Kidney (tissue), 14 donors: ENCODE results near the gene LRR1. TPM values are rescaled to one million over a fixed set of nuclear protein-coding genes. Genes with fewer than 3 reads are reported as not detected.

Experiments used
- DNase-seq, 5 donors: peaks; one replicate each; pipeline ENCODE4 v3.0.0-alpha.2; 2013 to 2020
- FAIRE-seq: peaks from 2 replicates; lab custom pipeline; 2012; peaks lifted over from hg19 to GRCh38; lab: Jason Lieb, UNC
- H3K27ac ChIP-seq, 2 donors: one replicate each; pipeline ENCODE4 v1.7.0; 2013; ENCODE audit warnings: low read depth in 2 of 2, low read length in 2 of 2, inconsistent platforms in 1 of 2
- H3K27me3 ChIP-seq: one replicate; pipeline ENCODE4 v1.7.1; 2013; ENCODE audit warnings: low read length, inconsistent platforms; ENCODE audit not compliant: control insufficient read depth, insufficient read depth
- H3K36me3 ChIP-seq, 3 donors: one replicate each; pipeline versions ENCODE4 v1.7.0 to v1.7.1; 2013; ENCODE audit warnings: low read length in 3 of 3, control low read depth in 1 of 3, inconsistent platforms in 1 of 3; ENCODE audit not compliant: insufficient read depth in 3 of 3, control insufficient read depth in 2 of 3
- H3K4me1 ChIP-seq, 3 donors: one replicate each; pipeline versions ENCODE4 v1.7.0 to v1.7.1; 2013; ENCODE audit warnings: low read length in 3 of 3, inconsistent platforms in 1 of 3, low read depth in 1 of 3; ENCODE audit not compliant: control insufficient read depth in 2 of 3, insufficient read depth in 2 of 3
- H3K4me3 ChIP-seq, 3 donors: one replicate each; pipeline versions ENCODE4 v1.7.0 to v1.8.1; 2013; ENCODE audit warnings: low read length in 3 of 3, control low read depth in 1 of 3, inconsistent platforms in 1 of 3
- H3K9ac ChIP-seq, 3 donors: one replicate each; pipeline versions ENCODE4 v1.7.0 to v1.7.1; 2013; ENCODE audit warnings: low read length in 3 of 3, control low read depth in 1 of 3, inconsistent platforms in 1 of 3
- H3K9me3 ChIP-seq, 3 donors: one replicate each; pipeline versions ENCODE4 v1.7.0 to v1.7.1; 2013; ENCODE audit warnings: low read length in 3 of 3, control low read depth in 1 of 3, inconsistent platforms in 1 of 3; ENCODE audit not compliant: control insufficient read depth in 2 of 3, insufficient read depth in 1 of 3
- CTCF ChIP-seq: IDR thresholded peaks from 3 replicates; pipeline ENCODE4 v1.5.1; 2012; ENCODE audit warnings: mild to moderate bottlenecking, moderate library complexity, borderline replicate concordance; ENCODE audit not compliant: insufficient read depth; ENCODE audit errors: extremely low read depth
- intact Hi-C: fragments of 100-400 bp; cut with DNase I; formaldehyde crosslinking; loops from one replicate; pipeline ENCODE4 v1.11.1; 2022
- polyA plus RNA-seq: library from polyadenylated mRNA; stranded (reverse); fragments of 350-450 nt; fragmentation: Illumina TruSeq; extraction: RNeasy Lipid Tissue Mini Kit (QIAGEN cat#74804); gene quantifications from one replicate; pipeline ENCODE4 v1.2.3, GENCODE V29; 2014; ENCODE audit warnings: low read depth, low replicate concordance; ENCODE audit not compliant: insufficient read depth
- total RNA-seq: library from RNA; stranded (reverse); fragmentation: NEBNext Ultra II Directional; extraction: Animal tissue kit (Norgen Biotek cat#: 25700); gene quantifications from one replicate; pipeline ENCODE4 v1.2.1, GENCODE V29; 2021
- donor health status: control.
- donor health status: control.
- donor health status: control.
- donor health status: control.
- donor health status: control.
- donor health status: DM: yes; HTN: yes; CAD: no.
- donor health status: Normal renal cell carcinoma (clear cell type).

LRR1 gene
- total and polyA plus RNA-seq, 2 donors from 2014 or later = 6.6 to 7.7 TPM

GRCh38 chr14:49586673-49587460 lies 11.9 kb upstream of the LRR1 start:
- FAIRE-seq (peak; percentile 72), DNase-seq (peak in 4 of 5 donors; percentile 45 to 88 (median 70))
- Histone ChIP-seq H3K36me3 (peaks cover 2 to 12% (median 3%) of the 10 kb centered on the region in 3 donors), H3K9ac (peak overlapping the region in 2 of 3 donors; percentile 10 to 89), H3K9me3 (no peaks in the 10 kb centered on the region), H3K4me1 (peaks cover 0 to 9% (median 0%) of the 10 kb centered on the region in 3 donors), H3K27ac (peak overlapping the region; percentile 86 to 96), H3K4me3 (peak overlapping the region; percentile 80 to 99 (median 98)), H3K27me3 (no peaks in the 10 kb centered on the region)
- intact Hi-C loops = no loop called here
- peak; percentile 72 for TF ChIP-seq CTCF

- no peaks in the 10 kb centered on the region for H3K27me3 ChIP-seq
- no peak overlapping the region for H3K9ac ChIP-seq
- intact Hi-C loops = no loop called here
- FAIRE-seq (no peak), DNase-seq (no peak)
- TF ChIP-seq CTCF = no peak
- peaks cover 0 to under 1% (median 0%) of the 10 kb centered on the region in 3 donors for H3K36me3 ChIP-seq
- H3K4me3 ChIP-seq = no peak overlapping the region
- peaks cover 0 to 2% (median 0%) of the 10 kb centered on the region in 3 donors for H3K4me1 ChIP-seq
- no peak overlapping the region for H3K27ac ChIP-seq
- H3K9me3 ChIP-seq = no peaks in the 10 kb centered on the region
These were observed 9.4 kb upstream of the LRR1 start for GRCh38 chr14:49589387-49589786.

GRCh38 chr14:49593016-49593415 lies 5.7 kb upstream of the LRR1 start:
- FAIRE-seq = no peak
- Histone ChIP-seq H3K9me3 (no peaks in the 10 kb centered on the region), H3K27me3 (no peaks in the 10 kb centered on the region), H3K9ac (no peak overlapping the region), H3K36me3 (no peaks in the 10 kb centered on the region), H3K27ac (no peak overlapping the region), H3K4me1 (peaks cover 0 to 3% (median 0%) of the 10 kb centered on the region in 3 donors), H3K4me3 (no peak overlapping the region)
- DNase-seq = no peak
- TF ChIP-seq CTCF = no peak
- intact Hi-C loops = no loop called here
